Measurements from ENCODE around the gene C1orf94. TPM values are rescaled to one million over a fixed set of nuclear protein-coding genes. Genes with fewer than 3 reads are reported as not detected.

Gene C1orf94
- total RNA-seq, 1 experiment from 2014 or later = not detected

GRCh38 chr1:34237151-34237815 is 60.6 kb downstream of the C1orf94 start:
- no peak for DNase-seq (ENCODE audit: extremely low read depth, low read depth)

DNA sequence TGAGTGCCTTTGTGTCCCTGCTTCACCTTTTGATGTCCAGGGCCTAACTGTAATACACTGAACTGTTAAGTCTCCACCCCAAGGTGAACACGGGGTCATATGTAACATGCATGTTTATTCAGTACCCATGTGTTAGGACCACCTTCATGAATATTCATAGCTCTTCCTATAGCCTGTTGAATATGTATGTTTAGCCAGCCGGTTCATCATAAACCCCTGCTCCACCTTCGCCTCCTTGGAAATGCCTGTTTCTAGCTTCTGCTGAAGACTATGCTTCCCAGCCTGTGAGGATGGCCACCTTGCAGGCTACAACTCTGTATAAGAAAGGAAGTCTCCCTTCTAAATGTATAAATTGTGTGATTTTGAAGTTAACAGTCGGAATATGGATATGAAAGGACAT is 69.3 kb downstream of the C1orf94 start:
- no peak for DNase-seq (ENCODE audit: extremely low read depth, low read depth)

DNA sequence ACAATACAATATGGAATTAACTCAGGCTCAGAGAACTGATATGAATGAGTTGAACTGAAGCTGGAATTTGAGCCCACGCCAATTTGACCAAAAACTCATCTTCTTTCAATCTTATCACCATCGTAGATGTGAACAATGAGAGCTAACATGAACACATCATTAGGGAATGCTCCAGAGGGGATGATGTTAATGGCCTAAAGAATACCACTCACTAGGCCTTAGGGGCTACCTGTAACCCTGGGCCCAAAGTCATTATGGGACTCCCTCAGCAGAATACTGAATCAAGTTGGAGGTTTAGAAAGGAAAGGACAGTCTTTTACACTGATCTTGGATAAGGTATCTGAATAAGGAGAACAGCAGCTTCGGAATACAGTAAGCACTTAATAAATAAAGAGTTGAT is 73.6 kb downstream of the C1orf94 start:
- DNase-seq (ENCODE audit: extremely low read depth, low read depth) = no peak

DNA sequence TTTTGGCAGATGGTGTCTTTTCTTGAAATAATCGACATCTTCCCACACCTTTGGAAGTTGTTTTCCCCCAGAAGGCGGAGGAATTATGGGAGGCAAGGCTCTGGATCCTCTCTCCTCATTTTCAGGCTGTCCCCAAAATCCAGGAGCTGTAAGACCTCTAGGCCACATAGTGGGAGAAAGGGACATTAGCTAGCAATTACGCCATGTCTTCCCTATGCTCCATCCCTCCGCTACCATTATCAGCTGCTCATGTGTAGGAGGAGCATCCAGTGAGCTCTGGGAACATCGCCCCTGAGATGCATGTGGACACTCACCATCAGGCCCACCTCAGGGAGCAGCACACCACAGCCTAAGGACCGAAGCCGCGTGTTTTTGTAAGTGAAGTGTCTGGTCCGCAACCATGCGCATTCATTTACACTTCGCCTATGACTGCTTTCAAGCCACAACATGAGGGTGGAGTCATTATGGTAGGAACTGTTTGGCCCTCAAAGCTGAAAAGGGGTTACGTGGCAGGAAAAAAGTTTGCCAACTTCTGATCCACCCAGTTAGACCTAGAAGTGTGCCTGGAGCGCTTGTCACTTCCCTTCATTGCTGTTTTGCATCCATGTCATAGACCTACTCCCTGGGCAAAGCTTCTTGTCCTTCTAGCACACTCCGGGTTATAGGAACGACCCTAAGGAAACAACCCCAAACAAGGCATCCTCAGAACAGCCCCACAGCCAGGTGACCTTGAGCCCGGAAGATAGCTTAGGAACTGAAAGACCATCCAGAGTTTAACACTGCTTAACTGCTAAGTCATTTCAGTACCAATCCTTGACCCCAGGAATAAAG is 85.5 kb downstream of the C1orf94 start:
- DNase-seq (ENCODE audit: extremely low read depth, low read depth) = no peak

DNA sequence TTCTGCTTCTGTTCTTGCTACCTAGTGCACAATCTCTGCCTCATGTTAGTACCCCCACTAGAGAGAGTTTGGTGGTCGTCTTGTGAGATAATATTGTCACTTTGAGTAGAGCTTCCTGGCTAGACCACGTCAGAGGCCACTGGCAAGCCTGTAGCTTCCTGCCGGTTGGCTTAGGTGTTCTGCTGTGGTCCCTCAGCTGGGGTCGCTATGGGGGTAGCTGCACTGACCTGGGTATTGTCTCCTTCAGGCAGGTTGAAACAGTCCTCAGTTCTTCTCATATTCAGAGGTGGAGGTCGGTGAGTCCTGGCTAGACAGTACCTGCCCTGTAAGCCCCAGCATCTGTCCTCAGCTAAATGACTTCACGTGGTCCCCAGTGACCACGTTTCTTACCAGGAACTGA is 86.2 kb downstream of the C1orf94 start:
- no peak for DNase-seq (ENCODE audit: extremely low read depth, low read depth)

GRCh38 chr1:34263406-34263805 is 86.7 kb downstream of the C1orf94 start:
- no peak for DNase-seq (ENCODE audit: extremely low read depth, low read depth)

- no peak for DNase-seq (ENCODE audit: extremely low read depth, low read depth)
Observed at GRCh38 chr1:34265396-34265795, 88.7 kb downstream of the C1orf94 start.

DNA sequence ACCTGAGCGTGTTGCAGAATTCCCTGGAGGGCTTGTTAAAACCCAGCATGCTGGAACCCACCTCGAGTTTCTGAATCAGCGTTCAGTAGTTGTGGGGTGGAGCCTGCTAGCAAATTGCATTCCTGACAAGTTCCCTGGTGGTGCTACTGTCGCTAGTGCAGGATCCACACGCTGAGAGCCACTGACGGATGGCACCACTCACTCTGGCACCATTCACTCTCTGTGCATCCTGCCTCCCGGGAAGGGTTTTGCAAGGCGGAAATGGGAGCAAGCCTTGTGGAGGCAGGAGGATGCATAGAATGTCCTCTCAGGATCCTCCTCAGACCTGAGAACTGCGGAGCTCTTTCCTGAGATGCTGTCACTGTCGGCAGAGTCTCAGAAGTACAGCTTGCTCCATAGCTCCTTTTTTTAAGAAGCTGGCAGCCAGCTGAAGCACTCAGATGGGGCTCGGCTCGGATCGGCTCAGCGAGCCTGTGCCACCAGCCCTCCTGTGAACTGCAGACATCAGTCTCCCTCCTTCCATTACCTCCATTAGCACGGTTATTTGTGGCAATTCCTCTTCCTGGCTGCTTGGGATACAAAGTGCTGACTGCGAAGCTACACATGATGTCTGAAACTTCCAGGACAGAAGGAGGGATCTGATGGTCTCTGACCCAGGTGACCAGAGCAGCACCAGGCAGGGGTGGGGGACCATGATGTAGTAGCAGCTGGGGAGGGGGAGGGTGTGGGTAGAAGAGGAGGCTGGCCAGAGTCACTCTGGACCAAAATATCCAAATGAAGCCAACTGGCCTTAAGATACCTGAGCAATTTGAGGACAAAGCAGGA is 89.6 kb downstream of the C1orf94 start:
- no peak for DNase-seq (ENCODE audit: extremely low read depth, low read depth)

DNA sequence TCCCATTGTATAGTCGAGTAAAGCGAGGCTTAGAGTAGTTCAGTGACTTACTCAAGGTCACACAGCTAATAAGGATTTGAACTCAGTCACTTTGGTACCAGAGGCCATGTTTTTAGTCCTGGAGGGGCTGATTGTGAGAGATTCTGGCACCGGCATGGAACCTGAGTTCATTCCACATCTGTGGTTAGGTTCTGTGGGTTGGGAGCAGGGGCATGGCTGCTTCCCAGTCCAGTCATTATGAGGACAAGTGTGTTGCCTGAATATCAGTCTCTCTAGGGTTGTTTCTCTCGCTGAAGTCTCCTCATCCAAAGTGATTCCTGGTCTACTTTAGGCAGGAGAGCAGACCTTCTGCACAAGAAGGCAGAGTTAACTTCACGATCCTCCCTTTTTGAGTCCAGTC is 90.6 kb downstream of the C1orf94 start:
- DNase-seq (ENCODE audit: extremely low read depth, low read depth) = no peak

- no peak for DNase-seq (ENCODE audit: extremely low read depth, low read depth)
Observed at GRCh38 chr1:34268311-34268954, 91.7 kb downstream of the C1orf94 start.

Other genes starting within 250 kb of the C1orf94 start
- not detected in 2 replicates for gene CSMD2, start 11.7 kb upstream of the C1orf94 start, total RNA-seq (2014; rRNA removed; shearing (Covaris generic))